HS-5 (cell line): Measurements from ENCODE around the gene PLPP7.
"Not testable (repeated sequence)": the region's sequence is repeated elsewhere in the genome, so short reads cannot be mapped to it uniquely, and the experiment has no call there.

Experiments
- DNase-seq: peaks from one replicate; pipeline ENCODE4 v3.0.0-alpha.2; 2012; ENCODE audit warnings: low read depth

Gene PLPP7

GRCh38 chr9:131266266-131267229 is 23.0 kb upstream of the PLPP7 start:
- no peak for DNase-seq

GRCh38 chr9:131270171-131271015 is 19.1 kb upstream of the PLPP7 start:
- no peak for DNase-seq

GRCh38 chr9:131271016-131271273 is 18.6 kb upstream of the PLPP7 start:
- DNase-seq = not testable (repeated sequence)

- no peak for DNase-seq
Observed at GRCh38 chr9:131271506-131271931, 18.0 kb upstream of the PLPP7 start.

GRCh38 chr9:131272212-131272611 is 17.3 kb upstream of the PLPP7 start:
- no peak for DNase-seq

- DNase-seq = no peak
Observed at GRCh38 chr9:131273146-131273855, 16.2 kb upstream of the PLPP7 start.

GRCh38 chr9:131273856-131274673 is 15.5 kb upstream of the PLPP7 start:
- DNase-seq = no peak

- DNase-seq = no peak
Observed at GRCh38 chr9:131274674-131275331, 14.7 kb upstream of the PLPP7 start.

- DNase-seq = no peak
Observed at GRCh38 chr9:131275332-131276093, 14.0 kb upstream of the PLPP7 start.

GRCh38 chr9:131276094-131276888 is 13.2 kb upstream of the PLPP7 start, which contains the start of gene FAM78A:
FAM78A (minus strand) TSS chr9:131276510; CDS start chr9:131276179, 331 bp downstream.
- DNase-seq = no peak

- DNase-seq = no peak
Observed at GRCh38 chr9:131276891-131277286, 12.6 kb upstream of the PLPP7 start.

- DNase-seq = no peak
Observed at GRCh38 chr9:131277287-131277909, 12.1 kb upstream of the PLPP7 start.

GRCh38 chr9:131277910-131278701 is 11.4 kb upstream of the PLPP7 start:
- peak; percentile 30 for DNase-seq

GRCh38 chr9:131278702-131279111 is 10.8 kb upstream of the PLPP7 start:
- no peak for DNase-seq

- no peak for DNase-seq
Observed at GRCh38 chr9:131279196-131279862, 10.2 kb upstream of the PLPP7 start.

- no peak for DNase-seq
Observed at GRCh38 chr9:131279863-131280570, 9.5 kb upstream of the PLPP7 start.

GRCh38 chr9:131280660-131281059 is 8.9 kb upstream of the PLPP7 start:
- no peak for DNase-seq
